NCI-H2107 treated with DMSO at 0.1 percent for 48 hours (cell line): ENCODE results near the gene SPAG17.

Experiments
- DNase-seq: peaks from one replicate; lab custom pipeline; 2025; ENCODE audit not compliant: unreplicated experiment; lab: John Stamatoyannopoulos, UW

The SPAG17 gene

GRCh38 chr1:118081387-118081786, 103.6 kb downstream of the SPAG17 start:
- no peak for DNase-seq

DNA sequence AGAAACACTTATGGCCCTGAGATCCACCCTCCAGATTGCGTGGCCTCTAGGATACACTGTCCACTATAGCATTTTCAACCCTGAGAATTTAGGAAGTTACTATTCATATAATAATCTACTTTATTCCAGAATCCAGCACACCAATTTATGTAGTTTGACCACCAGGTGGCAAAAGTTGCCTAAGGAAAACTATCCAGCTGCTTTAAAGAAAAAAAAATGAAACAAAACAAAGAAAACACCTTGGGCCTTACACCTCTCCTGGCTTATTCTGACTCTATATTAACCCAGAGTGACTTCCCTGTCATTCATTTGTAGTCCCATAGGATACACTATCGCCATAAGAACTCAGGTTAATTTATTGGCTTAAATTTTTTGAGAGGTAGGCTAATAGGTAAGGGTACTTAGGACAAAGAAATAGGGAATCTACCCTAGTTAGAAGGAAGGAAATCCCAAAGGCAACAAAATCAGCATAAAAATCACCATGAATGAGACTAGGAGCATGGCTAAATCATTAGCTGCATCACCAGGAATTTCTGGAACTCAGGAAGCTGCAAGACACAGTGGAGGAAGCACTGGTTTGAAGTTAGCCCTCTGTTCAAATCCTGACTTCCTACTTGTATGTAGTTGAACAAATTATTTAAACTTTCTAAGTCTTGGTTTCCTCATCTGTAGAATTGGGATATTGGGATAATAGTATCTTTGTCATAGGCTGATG, 107.5 kb downstream of the SPAG17 start:
- DNase-seq, result no peak

DNA sequence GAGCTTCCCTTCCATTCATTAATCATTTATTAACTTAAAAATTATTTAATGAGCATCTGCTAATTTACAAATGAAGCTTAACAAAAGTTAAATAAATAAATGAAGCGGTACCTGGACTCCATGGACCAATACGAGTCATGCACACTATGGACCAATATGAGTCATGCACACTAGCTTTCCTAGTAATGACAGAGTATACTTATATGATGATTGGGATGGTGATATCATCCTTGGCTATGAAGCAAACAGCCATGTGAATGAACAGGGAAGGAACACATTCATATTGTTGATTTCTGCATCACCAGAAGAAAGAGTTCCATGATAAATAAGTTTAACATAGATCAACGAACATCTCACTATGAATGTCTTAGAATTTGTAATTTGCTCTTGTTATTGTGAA, 109.9 kb downstream of the SPAG17 start:
- no peak for DNase-seq

DNA sequence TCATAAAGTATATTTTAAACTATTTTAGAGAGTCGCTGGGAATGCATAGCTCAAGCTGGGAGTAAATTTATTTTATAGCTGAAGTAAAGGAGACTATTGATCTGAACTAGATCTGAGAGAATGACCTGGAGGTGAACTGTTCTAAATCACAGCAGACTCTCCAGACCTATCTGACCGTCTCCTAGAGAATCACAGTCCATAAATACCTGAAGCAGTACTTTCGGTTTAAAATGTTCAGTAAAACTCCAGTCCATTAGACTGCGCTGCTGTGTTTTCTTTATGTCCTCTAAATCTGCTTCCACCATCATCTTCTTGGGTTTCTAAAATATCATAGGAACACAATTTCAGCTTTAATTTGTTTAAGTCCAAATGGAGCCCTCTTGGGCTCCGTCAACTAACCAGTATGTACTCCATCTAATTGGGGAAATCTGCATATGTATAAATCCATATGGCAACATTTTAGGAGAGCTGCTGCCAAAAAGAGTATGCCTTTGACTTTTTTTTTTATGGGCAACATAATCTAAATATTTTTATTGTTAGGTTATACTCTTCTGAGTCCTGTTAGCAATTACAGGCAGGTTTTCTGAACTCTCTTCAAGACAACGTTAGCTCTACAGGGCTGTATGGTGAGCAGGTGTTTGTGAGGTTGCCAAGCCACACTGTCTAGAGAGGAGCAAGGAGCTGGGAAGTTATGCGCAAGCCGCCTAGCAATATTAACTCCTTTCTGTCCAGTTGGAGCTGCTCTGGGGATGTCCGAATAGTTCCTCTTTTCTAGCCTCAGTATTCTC, 111.2 kb downstream of the SPAG17 start:
- no peak for DNase-seq

DNA sequence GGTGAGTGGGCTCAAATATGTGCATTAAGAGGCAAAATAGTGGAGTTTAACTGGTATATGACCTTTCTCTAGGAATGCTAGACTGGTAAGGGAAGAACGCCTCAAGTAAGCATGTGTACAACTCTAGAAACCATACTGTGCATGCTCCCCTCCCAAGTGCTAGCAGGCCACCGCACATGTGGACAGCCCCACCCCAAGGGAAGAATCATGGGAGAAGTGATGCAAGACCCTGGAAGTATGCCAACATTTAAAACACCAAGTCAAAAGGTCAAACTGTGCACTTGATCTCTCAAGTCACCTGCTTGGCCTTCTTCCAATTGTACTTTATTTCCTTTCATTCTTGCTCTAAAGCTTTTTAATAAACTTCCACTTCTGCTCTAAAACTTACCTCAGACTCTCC, 135.0 kb downstream of the SPAG17 start:
- no peak for DNase-seq

DNA sequence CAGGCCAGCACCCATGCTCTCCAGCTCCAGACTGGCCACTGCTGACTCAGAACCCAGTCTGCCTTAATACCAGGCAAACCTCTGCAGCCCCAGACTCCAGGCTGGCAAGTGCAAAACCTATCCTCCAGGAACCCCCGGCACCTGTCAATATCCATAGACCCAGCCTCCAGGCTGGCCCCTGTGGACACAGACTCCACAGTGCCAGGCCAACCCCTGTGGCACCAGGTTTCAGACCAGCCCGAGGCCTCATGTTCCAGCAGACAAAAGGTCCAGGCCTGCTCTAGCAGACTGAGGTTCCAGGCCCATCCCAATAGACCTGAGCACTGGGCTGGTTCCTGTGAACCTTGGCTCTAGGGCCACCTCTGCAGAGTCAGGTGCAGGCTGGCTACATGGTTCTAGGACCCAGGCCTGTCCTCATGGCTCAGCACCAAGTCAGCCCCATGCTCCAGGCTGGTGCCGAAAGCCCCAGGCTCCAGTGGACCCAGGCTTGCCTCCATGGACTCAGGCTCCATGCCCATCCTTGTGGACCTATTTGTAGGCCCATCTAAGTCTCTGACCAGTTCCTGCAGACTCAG, 137.3 kb downstream of the SPAG17 start:
- no peak for DNase-seq

DNA sequence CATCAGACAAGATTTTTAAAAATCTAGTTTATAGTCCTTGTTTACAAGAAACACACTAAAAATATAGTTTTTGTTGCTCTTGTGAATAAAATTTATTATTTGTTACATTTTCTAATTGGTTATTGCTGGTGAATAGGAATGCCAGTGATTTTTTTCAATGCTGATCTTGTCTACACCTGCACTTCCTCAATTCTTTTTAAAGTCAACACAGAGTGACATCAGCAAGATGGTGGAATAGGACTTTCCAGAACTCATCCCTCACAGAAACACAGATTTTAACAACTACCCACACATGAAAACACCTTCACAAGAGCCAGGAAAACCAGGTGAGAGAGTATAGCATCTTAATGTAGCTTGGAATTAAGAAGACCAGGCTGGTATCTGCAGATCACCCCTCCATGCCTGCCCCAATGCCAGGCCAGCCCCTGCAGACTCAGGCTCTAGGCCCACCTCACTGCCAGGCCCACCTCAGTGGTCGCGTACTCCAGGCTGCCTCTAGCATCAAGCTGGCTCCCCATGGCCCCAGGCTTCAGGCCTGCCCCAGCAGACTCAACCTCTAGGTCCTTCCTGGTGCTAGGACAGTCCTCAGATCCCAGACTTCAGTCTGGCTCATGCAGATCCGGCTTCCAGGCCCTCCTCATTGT, 137.9 kb downstream of the SPAG17 start:
- DNase-seq, result no peak

- DNase-seq, result no peak
Measured at GRCh38 chr1:118043624-118044023, 141.4 kb downstream of the SPAG17 start.

- DNase-seq, result no peak
Measured at GRCh38 chr1:118042501-118042900, 142.5 kb downstream of the SPAG17 start.

DNA sequence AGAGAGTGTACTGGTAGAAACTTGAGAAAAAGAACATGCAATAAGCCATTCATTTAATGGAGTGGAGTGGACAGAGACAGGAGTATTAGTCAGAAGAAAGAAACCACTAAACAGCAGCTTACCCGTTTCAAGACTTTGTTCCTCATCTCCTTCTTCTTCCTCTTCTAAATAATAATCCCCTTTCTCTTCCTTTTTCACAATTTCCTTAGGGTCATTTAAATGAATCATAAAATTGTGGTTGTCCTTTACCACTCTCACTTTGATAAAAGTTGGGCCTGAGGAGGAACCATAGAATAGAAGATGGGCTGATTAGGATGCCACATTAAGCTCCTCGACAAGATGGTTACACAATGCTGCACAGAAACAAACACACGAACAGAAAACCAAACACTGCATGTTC, 145.9 kb downstream of the SPAG17 start:
- DNase-seq, result no peak

DNA sequence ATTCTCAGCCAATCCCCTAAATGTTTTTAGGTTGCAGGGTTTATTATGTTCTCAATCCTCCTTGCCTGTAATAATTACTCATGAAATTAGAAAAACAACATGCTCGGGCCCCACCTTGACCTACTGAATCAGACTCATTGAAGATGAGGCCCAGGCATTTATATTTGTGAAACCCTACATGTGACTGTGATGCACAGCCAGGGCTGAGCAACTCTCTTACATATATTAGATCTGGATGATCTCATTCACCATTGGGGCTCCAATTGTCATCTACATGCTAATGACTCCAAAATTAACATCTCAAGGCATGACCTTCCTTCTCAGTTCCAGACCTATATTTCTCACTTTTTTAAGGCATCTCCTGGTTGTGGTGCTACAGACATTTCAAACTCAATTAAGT, 152.1 kb downstream of the SPAG17 start:
- no peak for DNase-seq

- no peak for DNase-seq
Measured at GRCh38 chr1:118028267-118028666, 156.8 kb downstream of the SPAG17 start.

GRCh38 chr1:118023199-118023598, 161.8 kb downstream of the SPAG17 start:
- DNase-seq, result no peak

DNA sequence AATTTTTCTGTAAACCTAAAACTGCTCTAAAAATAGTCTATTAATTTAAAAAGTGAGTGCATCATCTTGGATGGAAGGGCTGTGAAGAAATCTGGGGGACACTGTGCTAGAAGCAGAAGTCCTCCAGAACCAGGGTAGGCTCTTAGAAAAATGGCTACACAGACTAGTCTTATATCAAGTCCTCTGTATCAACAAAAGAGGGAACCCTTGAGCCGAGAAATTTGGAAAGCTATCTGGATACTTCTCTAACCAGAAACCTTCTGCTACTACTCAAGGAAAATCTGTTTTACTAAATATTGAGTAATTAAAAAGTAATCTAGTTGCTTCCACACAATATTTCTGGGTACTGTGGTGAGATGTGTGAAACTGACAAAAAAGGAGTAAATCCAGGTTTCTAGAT, 163.4 kb downstream of the SPAG17 start:
- no peak for DNase-seq

DNA sequence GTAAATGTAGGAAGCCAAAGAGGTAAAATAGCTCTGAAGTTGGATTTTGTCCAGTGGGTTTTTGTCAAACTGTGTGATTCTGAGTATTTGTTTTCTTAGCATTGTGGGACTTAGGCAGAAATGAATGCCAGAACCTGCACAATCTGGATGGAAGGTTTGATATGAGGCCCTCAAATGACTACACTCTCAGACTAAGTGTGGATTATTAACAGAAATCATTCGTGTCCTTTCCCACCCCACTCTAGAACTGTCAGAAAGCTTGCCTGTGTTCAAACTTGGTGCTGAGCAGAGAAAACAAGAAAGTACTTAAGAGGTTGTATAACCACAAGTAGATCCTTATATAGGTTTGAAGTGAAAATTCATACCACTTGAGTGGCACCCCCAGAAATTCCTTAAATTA, 167.0 kb downstream of the SPAG17 start:
- no peak for DNase-seq

DNA sequence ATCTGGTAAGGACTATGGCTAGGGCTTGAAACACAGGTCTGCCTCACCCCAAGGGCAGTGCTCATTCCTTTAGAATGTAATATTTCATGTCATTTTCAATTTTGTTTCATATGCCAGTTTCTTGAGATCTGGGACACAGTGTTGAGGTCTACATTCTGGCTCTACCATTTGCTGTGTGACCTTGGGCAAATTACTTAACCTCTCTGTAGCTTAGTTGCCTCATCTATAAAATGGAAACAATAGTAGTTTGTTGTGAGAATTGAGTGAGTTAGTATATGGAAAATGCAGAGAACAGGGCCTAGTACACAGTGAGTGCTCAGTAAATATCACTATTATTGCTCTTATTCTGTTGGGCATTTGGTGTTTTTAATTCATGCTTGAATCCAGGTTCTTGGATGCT, 171.1 kb downstream of the SPAG17 start:
- DNase-seq, result no peak

GRCh38 chr1:118013336-118013735, 171.7 kb downstream of the SPAG17 start:
- no peak for DNase-seq

DNA sequence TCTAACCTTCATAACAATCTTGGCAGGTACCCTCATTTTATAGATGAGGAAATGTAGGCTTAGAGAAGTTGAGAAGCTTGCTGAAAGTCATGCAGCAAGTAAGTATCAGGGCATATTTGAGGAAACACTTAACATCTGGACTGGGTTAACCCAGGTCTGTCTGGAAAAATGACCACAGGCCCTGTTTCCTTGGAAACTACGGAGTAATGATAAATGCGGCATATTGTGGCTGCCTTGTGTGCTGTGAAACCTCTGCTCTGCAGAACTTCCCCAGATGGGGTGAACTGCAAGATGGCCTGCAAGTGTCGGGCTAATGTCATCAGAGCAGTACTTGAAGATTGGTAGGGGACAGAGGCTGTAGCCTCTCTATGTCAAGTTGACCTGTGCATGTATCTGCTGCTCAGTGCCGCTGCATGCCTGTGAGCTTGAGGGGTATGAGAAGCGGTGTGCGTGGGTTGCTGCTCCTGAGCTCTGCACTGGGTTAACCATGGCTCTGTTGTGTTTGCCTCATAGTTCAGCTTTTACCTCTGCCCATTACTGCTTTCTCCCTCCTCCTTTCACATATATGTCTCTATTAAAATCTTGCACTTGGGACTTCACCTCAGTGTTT, 172.4 kb downstream of the SPAG17 start:
- no peak for DNase-seq

DNA sequence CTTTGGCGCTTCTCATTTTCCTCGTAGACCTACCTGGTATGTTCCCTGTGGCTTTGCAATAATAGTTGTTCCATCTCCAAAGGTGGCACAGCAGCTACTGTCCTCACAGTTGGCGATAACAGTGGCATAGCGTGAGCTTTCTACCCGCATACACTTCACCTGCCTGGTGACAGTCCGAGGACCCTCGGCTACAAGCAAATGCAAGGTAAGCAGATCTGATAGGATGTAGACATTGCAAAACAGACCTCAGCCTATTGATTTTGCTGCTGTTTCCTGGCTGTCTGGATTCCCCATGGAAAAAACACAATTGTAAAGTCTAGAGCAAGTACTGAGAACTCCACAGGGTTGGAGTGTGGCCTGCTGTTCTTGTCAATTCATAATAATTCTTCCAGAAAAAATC, 177.0 kb downstream of the SPAG17 start:
- DNase-seq, result no peak

- no peak for DNase-seq
Measured at GRCh38 chr1:118007391-118007790, 177.6 kb downstream of the SPAG17 start.

DNA sequence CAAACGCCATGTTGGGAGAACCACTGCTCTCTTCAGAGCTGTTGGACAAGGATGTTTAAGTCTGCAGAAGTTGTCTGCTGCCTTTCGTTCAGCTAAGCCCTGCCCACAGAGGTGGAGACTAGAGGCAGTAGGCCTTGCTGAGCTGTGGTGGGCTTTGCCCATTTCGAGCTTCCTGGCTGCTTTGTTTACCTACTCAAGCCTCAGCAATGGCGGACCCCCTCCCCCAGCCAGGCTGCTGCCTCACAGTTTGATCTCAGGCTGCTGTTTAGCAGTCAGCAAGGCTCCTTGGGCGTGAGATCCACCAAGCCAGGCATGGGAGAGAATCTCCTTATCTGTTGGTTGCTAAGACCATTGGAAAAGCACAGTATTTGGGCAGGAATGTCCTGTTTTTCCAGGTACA, 180.7 kb downstream of the SPAG17 start:
- DNase-seq, result no peak
